GM20431 (cell line): ENCODE measurements around the gene HAL.

Experiments
- in situ Hi-C: fragments of 300-500 bp; cut with MseI, MboI; formaldehyde crosslinking; loops from one replicate; pipeline ENCODE4 v1.15.0; 2020; ENCODE audit warnings: low sequenced_read_pairs; ENCODE audit not compliant: unreplicated experiment

Gene HAL

GRCh38 chr12:95996034-95996658, at the start of gene HAL:
TSS of gene HAL (minus strand) at chr12:95996344. CDS start at chr12:95995910, 434 bp downstream.
- in situ Hi-C loops, result no loop called here

- in situ Hi-C loops, result no loop called here
These were observed 49.4 kb upstream of the HAL start for GRCh38 chr12:96045566-96045965.

GRCh38 chr12:96044943-96045290, 48.8 kb upstream of the HAL start:
- in situ Hi-C loops, result no loop called here

- in situ Hi-C loops, result no loop called here
These were observed 48.1 kb upstream of the HAL start for GRCh38 chr12:96044017-96044942.

- in situ Hi-C loops, result no loop called here
These were observed 45.0 kb upstream of the HAL start for GRCh38 chr12:96041181-96041580.

GRCh38 chr12:96040305-96041133, 44.4 kb upstream of the HAL start:
- in situ Hi-C loops, result no loop called here

GRCh38 chr12:96039516-96039915, 43.4 kb upstream of the HAL start:
- in situ Hi-C loops, result no loop called here

- in situ Hi-C loops, result no loop called here
These were observed 40.8 kb upstream of the HAL start for GRCh38 chr12:96036765-96037455.

- in situ Hi-C loops, result no loop called here
These were observed 39.4 kb upstream of the HAL start, which contains the start of gene LTA4H for GRCh38 chr12:96035283-96036236. TSS of gene LTA4H (minus strand) at chr12:96035587. CDS start at chr12:96035519, 68 bp downstream.

GRCh38 chr12:96034621-96035282, 38.6 kb upstream of the HAL start:
- in situ Hi-C loops, result no loop called here

GRCh38 chr12:96033549-96034389, 37.6 kb upstream of the HAL start:
- in situ Hi-C loops, result no loop called here

GRCh38 chr12:96029826-96030225, 33.7 kb upstream of the HAL start:
- in situ Hi-C loops, result no loop called here

- in situ Hi-C loops, result no loop called here
These were observed 32.4 kb upstream of the HAL start for GRCh38 chr12:96028538-96028937.

GRCh38 chr12:96026331-96026730, 30.2 kb upstream of the HAL start:
- in situ Hi-C loops, result no loop called here

GRCh38 chr12:96025518-96025917, 29.4 kb upstream of the HAL start:
- in situ Hi-C loops, result no loop called here

GRCh38 chr12:96020314-96021003, 24.3 kb upstream of the HAL start:
- in situ Hi-C loops, result no loop called here

- in situ Hi-C loops, result no loop called here
These were observed 19.5 kb upstream of the HAL start for GRCh38 chr12:96015672-96016071.
